ENCODE results near the gene IGF2.

Gene IGF2

GRCh38 chr11:2099516-2100349 lies 39.5 kb downstream of the IGF2 start:
- Histone ChIP-seq H3K27ac (ENCODE audit: extremely low read depth, low read depth, low read length) (no peak overlapping the region), H3K9me3 (ENCODE audit: control insufficient read depth, insufficient read depth, low read depth, low read length) (no peaks in the 10 kb centered on the region), H3K36me3 (ENCODE audit: control insufficient read depth in 2 of 2, insufficient read depth in 1 of 2, low read length in 2 of 2) (no peaks in the 10 kb centered on the region), H3K4me1 (ENCODE audit: control insufficient read depth, insufficient read depth, low read length) (no peaks in the 10 kb centered on the region; the same call in 1 of the 2 replicates), H3K4me3 (ENCODE audit: low read depth, low read length) (no peak overlapping the region)
- ChIA-PET CTCF (interaction anchor here (0.5 to 1.0 kb wide), 2 partner anchors 9 to 381 kb away, joined by 3 to 5 read pairs; no protein-coding TSS in a partner anchor), POLR2A (interaction anchor here (0.6 to 1.5 kb wide), 2 partner anchors 39 to 41 kb away, joined by 8 to 10 read pairs; no protein-coding TSS in a partner anchor)
- TF ChIP-seq ZNF530 (tag by site-specific recombination; IDR thresholded peaks at IDR 0.05; ENCODE audit: low read depth), result no peak
- no peak for TF ChIP-seq ZBTB20 (tag by site-specific recombination; IDR thresholded peaks at IDR 0.05)
- no peak for TF ChIP-seq ZNF571 (tag by site-specific recombination; IDR thresholded peaks at IDR 0.05)
- TF ChIP-seq, protein P1, sequence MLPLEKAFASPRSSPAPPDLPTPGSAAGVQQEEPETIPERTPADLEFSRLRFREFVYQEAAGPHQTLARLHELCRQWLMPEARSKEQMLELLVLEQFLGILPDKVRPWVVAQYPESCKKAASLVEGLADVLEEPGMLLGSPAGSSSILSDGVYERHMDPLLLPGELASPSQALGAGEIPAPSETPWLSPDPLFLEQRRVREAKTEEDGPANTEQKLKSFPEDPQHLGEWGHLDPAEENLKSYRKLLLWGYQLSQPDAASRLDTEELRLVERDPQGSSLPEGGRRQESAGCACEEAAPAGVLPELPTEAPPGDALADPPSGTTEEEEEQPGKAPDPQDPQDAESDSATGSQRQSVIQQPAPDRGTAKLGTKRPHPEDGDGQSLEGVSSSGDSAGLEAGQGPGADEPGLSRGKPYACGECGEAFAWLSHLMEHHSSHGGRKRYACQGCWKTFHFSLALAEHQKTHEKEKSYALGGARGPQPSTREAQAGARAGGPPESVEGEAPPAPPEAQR (tag by site-specific recombination; IDR thresholded peaks at IDR 0.05), result no peak
- no peak for TF ChIP-seq SCRT1 (tag by site-specific recombination; IDR thresholded peaks at IDR 0.05; ENCODE audit: borderline replicate concordance)
- TF ChIP-seq, protein P2, sequence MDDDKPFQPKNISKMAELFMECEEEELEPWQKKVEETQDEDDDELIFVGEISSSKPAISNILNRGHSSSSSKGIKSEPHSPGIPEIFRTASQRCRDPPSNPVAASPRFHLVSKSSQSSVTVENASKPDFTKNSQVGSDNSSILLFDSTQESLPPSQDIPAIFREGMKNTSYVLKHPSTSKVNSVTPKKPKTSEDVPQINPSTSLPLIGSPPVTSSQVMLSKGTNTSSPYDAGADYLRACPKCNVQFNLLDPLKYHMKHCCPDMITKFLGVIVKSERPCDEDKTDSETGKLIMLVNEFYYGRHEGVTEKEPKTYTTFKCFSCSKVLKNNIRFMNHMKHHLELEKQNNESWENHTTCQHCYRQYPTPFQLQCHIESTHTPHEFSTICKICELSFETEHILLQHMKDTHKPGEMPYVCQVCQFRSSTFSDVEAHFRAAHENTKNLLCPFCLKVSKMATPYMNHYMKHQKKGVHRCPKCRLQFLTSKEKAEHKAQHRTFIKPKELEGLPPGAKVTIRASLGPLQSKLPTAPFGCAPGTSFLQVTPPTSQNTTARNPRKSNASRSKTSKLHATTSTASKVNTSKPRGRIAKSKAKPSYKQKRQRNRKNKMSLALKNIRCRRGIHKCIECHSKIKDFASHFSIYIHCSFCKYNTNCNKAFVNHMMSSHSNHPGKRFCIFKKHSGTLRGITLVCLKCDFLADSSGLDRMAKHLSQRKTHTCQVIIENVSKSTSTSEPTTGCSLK (tag by site-specific recombination; IDR thresholded peaks at IDR 0.05), result no peak
- no peak for TF ChIP-seq ZBTB48 (tag by site-specific recombination; IDR thresholded peaks at IDR 0.05)
- TF ChIP-seq ZNF76 (tag by site-specific recombination; IDR thresholded peaks at IDR 0.05; ENCODE audit: borderline replicate concordance, low read depth), result no peak
- TF ChIP-seq KLF17 (tag by site-specific recombination; IDR thresholded peaks at IDR 0.05), result no peak
- no peak for TF ChIP-seq ZNF19 (tag by site-specific recombination; IDR thresholded peaks at IDR 0.05; ENCODE audit: low read depth)
- TF ChIP-seq ZNF473 (tag by site-specific recombination; IDR thresholded peaks at IDR 0.05), result no peak
- TF ChIP-seq ZNF175 (tag by site-specific recombination; IDR thresholded peaks at IDR 0.05), result no peak
- TF ChIP-seq SP2 (tag by site-specific recombination; IDR thresholded peaks at IDR 0.05), result no peak
- no peak for TF ChIP-seq ZBTB10 (tag by site-specific recombination; IDR thresholded peaks at IDR 0.05)
- TF ChIP-seq ZNF677 (tag by site-specific recombination; IDR thresholded peaks at IDR 0.05), result no peak
- TF ChIP-seq ZNF701 (tag by site-specific recombination; IDR thresholded peaks at IDR 0.05), result no peak
- no peak for TF ChIP-seq ZNF138 (tag by site-specific recombination; IDR thresholded peaks at IDR 0.05; ENCODE audit: borderline replicate concordance)

Measured in HEK293 (cell line).